GM12864 (cell line): ENCODE data around the gene CDKAL1.
"Not testable (repeated sequence)": the region's sequence is repeated elsewhere in the genome, so short reads cannot be mapped to it uniquely, and the experiment has no call there.

ENCODE experiments used
- DNase-seq: peaks from one replicate; pipeline ENCODE4 v3.0.0-alpha.2; 2011; ENCODE audit warnings: low read depth
- H3K4me3 ChIP-seq: 2 replicates; pipeline ENCODE4 v1.5.1; 2011; ENCODE audit warnings: mild to moderate bottlenecking, low read depth, low read length, control low read depth
- TF ChIP-seq, protein P1 (sequence below): IDR thresholded peaks from 2 replicates; pipeline ENCODE4 v1.5.1; 2011; ENCODE audit warnings: low read depth, mild to moderate bottlenecking, moderate library complexity, low read length, control low read depth, inconsistent platforms; ENCODE audit errors: missing control alignments

CDKAL1 gene

DNA sequence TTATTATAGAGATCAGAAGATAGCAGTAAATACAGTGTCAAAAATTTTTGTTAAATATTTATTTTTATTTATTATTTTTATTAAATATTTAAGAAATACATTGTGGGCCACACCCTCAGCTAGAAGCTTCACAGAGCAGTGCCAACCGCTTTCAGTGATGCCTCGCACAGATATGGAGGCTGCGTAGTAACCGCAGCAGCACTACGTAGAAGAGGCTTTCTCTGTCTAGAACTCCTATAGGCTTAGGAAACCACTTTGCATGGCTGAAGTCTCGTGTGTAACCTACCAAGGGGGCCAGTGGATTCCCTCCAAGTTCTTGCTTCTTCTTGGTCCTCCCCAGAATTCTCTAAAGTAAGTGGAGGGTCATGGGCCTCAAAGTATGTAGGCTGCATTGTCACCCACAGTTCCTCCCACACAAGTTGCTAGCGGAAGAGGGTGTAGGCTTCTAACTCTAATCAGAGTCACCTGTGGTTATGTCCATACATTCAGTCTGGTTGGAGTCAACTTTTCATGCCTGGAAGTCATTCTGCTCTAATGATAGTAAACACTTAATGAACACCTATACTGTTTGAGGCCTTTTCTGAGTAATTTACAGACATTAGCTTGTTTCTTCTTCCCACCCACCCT lies 285.6 kb downstream of the CDKAL1 start:
- TF ChIP-seq, protein P1, sequence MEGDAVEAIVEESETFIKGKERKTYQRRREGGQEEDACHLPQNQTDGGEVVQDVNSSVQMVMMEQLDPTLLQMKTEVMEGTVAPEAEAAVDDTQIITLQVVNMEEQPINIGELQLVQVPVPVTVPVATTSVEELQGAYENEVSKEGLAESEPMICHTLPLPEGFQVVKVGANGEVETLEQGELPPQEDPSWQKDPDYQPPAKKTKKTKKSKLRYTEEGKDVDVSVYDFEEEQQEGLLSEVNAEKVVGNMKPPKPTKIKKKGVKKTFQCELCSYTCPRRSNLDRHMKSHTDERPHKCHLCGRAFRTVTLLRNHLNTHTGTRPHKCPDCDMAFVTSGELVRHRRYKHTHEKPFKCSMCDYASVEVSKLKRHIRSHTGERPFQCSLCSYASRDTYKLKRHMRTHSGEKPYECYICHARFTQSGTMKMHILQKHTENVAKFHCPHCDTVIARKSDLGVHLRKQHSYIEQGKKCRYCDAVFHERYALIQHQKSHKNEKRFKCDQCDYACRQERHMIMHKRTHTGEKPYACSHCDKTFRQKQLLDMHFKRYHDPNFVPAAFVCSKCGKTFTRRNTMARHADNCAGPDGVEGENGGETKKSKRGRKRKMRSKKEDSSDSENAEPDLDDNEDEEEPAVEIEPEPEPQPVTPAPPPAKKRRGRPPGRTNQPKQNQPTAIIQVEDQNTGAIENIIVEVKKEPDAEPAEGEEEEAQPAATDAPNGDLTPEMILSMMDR, result no peak
- no peak overlapping the region for H3K4me3 ChIP-seq
- DNase-seq, result no peak

DNA sequence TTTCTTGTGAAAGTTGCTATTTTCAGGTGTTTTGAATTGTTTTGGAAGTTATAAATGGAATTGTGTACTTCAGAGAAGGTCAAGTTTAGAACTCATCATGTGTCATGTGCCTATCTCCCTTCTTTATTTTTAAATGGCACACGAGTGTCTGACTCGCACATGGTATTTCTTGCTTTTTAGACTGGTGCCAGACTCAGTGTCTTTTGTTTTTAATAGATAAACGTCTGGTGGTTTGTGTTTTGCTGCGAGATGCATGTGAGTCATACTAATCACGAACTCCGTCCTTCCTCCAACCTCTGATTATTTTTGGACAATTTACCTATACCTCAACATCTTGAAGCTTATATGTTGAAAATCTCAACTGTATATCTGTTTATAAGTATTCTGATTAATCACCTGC lies 292.1 kb downstream of the CDKAL1 start:
- DNase-seq, result no peak
- TF ChIP-seq, protein P1, result no peak
- H3K4me3 ChIP-seq, result no peak overlapping the region

GRCh38 chr6:20827798-20828197 lies 293.5 kb downstream of the CDKAL1 start:
- DNase-seq, result no peak
- H3K4me3 ChIP-seq, result no peak overlapping the region
- TF ChIP-seq, protein P1, result no peak

GRCh38 chr6:20830576-20830975 lies 296.3 kb downstream of the CDKAL1 start:
- TF ChIP-seq, protein P1, result no peak

DNA sequence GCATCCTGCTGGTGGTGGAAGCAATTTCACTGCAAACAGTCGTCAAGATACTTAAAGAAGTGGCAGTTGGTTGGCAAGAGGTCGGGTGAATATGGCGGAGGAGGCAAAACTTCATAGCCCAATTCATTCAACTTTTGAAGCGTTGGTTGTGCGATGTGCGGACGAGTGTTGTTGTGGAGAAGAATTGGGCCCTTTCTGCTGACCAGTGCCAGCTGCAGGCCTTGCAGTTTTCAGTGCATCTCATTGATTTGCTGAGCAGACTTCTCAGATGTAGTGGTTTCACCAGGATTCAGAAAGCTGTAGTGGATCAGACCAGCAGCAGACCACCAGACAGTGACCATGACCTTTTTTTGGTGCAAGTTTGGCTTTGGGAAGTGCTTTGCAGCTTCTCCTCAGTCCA lies 297.0 kb downstream of the CDKAL1 start:
- not testable (repeated sequence) for H3K4me3 ChIP-seq, DNase-seq

More at GRCh38 chr6:20830576-20830975, 296.3 kb downstream of the CDKAL1 start:
- H3K4me3 ChIP-seq, result no peak overlapping the region
- DNase-seq, result no peak

- H3K4me3 ChIP-seq, result no peak overlapping the region
- TF ChIP-seq, protein P1, result no peak
- DNase-seq, result no peak
Measured at GRCh38 chr6:20833881-20834515, 299.7 kb downstream of the CDKAL1 start.

DNA sequence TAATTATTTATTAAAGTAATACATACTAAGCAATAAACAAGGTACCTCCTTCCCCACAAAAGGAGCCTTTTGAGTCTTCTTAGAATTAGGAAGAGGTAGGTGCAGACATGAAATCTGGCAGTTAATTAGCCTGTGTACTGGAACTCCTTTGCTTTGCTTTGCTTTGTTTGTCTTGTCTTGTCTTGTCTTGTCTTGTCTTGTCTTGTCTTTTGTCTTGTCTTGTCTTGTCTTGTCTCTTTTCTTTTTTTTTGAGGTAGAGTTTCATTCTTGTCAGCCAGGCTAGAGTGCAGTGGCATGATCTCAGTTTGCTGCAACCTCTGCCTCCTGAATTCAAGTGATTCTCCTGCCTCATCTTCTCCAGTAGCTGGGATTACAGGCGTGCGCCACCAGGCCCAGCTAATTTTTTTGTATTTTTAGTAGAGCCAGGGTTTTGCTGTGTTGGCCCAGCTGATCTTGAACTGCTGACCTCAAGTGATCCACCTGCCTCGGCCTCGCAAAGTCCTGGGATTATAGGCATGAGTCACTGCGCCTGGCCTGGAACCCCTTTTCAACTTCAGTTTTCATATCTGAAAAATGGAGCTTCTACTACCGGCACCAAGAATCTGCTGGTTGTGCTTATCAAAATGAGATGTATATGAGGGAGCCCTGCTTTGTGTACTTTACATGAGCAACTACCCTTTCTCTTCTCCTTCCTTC lies 301.2 kb downstream of the CDKAL1 start:
- no peak overlapping the region for H3K4me3 ChIP-seq
- DNase-seq, result no peak
- TF ChIP-seq, protein P1, result no peak
